T-helper 2 cell treated with Interferon-gamma antibody and Interleukin-4, amounts not matched to agents 100 ng/mL and 5 ng/mL, for 36 hours (primary cell): ENCODE measurements around the gene SRL. TPM values are rescaled to one million over a fixed set of nuclear protein-coding genes. Genes with fewer than 3 reads are reported as not detected.

Experiments
- intact Hi-C: fragments of 100-400 bp; cut with micrococcal nuclease; formaldehyde crosslinking; loops from one replicate; pipeline ENCODE4 v1.15.1; 2023
- total RNA-seq: library from RNA; stranded (reverse); gene quantifications from 2 replicates; pipeline ENCODE4 v1.2.3, GENCODE V29; 2022

SRL gene
- total RNA-seq, 1 donor from 2014 or later: not detected

DNA sequence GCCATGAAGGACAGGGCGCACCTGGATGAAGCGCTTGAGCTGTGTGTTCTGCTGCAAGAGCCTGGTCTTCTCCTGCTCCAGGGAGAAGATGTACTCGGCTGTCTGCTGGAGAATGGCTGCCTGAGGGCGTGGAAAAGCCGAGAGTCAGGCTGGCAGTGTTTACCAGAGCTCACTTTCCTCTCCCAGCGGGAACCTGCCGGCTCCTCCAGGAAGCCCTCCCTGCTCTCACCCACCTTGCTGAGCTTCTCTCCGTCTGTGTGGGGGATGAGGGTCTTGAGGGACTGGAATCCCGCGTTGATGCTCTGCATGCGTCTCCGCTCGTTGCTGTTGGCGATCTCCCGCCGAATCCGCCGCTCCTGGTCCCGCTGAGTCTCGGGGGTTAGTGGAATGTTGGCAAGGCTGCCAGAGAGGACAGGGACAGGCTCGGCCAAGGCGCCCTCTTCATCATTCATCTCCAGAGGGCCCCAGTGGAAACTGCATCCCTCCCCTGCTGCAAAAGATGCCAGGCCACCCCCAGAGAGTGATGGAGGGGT is 20.5 kb upstream of the SRL start:
- intact Hi-C loops: no loop called here

GRCh38 chr16:4261557-4262172 is 19.8 kb upstream of the SRL start:
- intact Hi-C loops: no loop called here

DNA sequence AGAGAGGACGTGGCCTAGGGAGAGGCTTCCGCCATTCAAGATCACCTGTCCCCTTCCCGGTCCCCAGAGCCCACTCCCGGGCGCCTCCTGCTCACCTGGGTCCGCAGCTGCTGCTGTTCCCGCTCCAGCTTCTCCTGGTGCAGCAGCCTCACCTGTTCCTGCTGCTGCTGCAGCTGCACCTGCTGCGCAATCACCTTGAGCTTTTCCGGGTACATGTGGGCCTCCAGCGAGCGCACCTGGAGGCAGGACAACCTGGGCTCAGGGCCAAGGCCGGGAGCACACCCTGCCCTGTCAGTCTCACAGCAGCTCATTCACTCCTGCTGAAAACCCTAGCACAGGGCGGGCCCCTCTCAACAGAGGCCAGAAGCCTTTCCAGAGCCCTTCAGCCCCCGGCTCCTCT is 18.5 kb upstream of the SRL start:
- intact Hi-C loops: no loop called here

DNA sequence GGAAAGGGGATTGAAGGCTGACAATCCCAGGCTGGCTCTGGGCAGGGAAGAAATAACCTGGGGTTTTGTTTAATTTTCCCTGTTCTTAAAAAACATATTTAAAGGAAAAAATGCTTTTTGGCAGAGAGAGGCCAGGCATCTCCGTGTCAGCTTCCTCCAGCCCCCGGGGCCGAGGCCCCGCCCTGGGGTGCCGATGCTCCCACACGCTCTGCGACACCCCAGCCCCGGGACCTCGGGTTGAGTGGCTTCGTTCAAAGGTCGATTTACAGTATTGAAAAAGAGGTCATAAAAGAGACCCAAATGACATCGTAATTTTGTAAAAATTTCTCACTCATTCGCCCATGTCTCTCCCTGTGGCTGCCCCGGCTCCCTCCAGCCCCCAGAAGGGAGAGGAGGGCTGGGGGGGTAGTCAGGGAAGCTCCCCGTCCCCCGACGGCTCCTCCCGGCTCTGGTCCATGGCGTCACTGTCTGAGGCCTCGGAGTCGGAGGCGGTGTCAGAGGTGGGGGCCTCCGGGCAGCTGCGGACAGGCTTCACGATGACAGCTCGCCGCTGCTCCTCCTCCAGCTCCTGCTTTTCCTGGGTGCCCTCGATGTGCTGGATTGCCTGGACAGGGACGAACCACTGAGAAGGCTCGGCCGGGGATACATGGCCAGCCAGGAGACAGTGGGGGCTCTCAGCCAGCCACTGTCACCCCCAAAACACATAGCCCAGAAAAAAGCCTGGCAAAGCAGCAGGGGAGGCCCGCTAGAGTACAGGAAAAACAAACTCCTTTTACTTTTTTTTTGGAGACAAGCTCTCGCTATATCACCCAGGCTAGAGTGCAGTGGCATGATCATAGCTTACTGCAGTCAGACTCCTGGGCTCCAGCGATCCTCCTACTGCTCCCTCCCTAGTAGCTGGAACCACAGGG is 16.0 kb upstream of the SRL start:
- intact Hi-C loops: no loop called here

DNA sequence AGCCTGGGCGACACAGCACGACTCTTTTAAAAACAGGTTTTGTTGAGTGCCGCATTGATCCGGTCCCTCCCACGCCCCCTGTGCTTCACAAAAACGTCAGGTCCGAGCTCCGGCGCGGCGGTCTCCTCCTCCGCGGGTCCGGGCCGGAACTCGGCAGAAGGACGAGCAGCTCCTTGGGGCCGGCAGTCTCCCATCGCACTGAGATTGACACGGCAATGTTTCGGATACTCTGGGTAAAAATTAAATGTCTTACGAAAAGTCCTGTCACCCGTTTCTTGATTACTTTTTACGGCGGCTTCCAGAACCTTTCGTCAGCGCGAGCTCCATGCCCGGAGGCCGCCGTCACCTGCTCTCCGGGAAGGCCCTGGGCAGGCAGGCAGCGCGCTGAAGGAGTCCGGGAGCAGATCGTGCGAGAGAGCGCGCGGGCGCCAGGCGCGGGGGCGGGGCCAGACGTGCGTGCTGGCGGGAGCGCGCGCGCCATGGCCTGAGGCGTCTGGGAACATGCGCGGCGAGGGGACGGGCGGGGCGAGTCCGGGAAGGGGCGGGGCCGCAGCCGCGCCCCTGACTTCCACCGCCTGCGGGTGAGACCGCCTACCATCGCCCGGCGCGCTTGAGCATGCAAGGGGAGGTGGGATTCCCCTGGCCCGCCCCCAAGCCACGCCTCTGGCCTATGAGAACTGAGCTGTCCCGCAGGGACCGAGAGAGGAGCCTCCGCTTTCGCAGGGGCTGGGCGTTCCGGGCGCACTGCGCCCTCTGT is 11.7 kb upstream of the SRL start:
- intact Hi-C loops: loop anchor here (1.0 to 5.0 kb wide), 5 partner anchors 18 to 1231 kb away; partner anchors contain the start of genes ADCY9, CREBBP, HCFC1R1 and THOC6

GRCh38 chr16:4253012-4253393 is 11.1 kb upstream of the SRL start:
- intact Hi-C loops: loop anchor here (1.0 to 5.0 kb wide), 2 partner anchors 373 to 1231 kb away; partner anchors contain the start of genes CREBBP, HCFC1R1, THOC6 and TNFRSF12A

DNA sequence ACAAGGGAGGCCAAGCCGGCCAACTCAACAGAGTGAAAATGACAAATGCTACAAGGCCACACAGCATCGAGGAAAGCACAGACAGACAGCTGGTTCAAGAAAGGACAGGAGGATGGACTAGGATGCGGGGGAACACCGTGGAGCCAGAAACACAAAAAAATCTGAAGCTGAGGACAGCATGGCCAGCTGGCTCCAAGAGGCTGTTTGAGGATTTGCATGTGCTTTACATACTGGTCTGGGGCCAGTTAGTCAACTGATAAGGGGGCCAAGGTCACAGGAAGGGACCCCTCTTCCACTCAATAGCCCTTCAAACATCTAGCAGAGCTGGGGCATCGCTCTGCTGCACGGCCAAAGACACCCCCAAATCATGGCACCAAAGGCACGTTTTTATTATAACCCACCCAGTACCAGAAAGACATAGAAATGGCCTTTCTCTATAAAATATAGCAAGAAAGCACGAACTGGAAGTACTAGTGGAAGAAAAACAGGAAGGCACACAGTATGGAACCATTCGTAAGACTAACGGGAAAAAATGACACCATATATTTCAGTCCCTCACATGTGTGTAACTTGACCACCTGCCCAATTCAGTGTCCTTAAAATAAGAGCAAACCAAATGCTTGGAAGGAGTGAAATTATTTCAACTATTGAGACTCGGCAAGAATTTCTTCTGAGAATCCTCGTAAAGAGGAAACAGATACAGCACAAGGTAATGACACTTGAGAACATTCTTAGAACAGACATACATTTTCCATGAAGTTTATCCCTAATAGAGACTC is 7.8 kb upstream of the SRL start:
- intact Hi-C loops: loop anchor here (5.0 kb wide), 1 partner anchor 1227 kb away; the partner anchor contains the start of genes HCFC1R1, THOC6 and TNFRSF12A

GRCh38 chr16:4247460-4247784 is 5.5 kb upstream of the SRL start:
- intact Hi-C loops: no loop called here

DNA sequence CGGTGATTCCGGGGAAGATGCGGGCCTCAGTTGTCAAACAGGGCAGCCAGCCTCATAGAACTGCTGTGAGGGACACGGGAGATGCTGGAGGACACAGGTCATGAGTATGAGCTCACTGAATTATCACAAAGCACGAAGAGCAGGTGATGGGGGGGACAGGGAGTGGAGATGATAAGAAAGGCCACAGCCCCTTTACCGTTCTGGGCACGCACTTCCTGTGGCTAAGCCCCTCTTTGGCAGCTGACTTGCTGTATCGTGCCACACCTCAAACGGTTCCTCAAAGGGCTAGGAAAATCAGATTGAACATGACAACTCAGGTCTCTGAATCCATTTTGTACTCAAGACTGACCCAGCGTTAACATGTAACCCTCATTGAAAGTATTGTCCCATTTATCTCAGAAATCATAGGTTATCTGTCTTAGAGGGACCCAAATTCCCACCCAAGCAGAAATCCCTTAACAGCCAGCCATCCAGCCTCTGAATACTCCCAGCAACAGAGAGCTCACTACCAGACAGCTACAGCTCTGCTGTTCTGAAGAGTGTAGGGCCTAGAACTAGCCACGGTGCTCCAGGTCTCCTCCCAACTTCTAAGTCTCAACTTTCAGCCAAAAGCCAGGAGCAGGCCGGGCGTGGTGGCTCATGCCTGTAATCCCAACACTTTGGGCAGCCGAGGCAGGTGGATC is 5.0 kb upstream of the SRL start:
- intact Hi-C loops: no loop called here

DNA sequence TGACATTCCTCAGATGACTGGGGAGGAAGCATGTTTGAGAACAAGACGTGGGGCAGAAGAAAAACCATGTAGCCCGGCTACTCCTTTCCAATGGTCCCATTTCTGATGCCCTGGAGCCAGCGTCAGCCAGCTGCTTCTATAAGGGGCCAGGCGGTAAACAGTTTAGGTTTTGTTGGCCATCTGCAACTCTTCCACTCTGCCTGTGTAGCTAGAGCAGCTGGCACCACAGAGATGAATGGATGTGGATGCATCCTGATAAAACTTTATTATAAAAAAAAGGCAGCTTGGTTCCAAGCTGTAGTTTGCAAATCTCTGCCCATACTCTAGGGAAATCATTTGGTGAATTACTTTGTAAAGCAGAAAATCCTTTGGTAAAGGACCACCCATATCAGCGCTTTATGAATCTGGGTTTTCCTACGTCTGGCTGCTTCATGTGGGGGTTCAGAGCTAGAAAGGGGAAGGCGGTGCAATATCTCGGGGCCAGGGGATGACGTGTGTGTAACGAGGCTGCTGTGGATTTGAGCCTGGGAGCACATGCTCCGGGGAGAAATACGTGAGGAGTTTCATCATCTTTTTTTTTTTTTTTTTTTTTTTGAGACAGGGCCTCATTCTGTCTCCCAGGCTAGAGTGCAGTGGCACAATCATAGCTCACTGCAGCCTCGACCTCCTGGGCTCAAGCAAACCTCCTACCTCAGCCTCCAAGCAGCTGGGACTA is 3.4 kb upstream of the SRL start:
- intact Hi-C loops: no loop called here

DNA sequence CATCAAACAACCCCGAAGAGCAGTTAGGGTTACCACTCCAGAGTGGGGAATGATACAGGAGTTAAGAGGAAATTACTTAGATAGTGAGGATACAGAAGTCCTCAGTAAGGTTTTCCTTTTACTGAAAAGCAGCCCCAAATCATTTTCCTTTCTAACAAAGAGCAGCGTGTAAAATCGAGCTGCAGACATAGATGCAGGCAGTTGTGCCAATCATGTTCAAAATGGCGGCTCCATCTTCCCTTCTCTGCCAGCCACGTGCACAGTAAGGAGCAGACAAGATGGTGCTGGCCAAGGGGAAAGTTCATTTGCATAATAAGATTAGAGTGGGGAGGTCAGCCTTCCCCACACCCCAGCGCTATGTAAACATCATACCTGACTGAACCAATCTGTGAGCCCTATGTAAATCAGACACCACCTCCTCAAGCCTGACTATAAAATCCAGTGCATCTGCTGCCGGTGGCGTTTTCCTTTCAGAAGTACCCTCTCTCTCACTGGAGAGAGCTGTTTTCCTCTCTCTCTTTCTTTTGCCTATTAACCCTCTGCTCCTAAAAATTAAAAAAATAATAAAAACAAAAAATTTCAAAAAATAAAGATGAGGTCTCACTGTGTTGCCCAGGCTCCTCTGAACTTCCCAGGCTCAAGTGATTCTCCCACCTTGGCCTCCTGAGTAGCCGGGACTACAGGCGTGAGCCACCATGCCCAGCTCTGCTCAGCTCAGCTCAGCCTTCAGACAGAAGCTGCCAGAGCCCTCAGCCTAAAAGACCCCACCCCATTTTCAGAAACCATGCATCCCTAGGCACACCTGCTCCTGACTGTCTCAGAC is 2.6 kb upstream of the SRL start:
- intact Hi-C loops: no loop called here

DNA sequence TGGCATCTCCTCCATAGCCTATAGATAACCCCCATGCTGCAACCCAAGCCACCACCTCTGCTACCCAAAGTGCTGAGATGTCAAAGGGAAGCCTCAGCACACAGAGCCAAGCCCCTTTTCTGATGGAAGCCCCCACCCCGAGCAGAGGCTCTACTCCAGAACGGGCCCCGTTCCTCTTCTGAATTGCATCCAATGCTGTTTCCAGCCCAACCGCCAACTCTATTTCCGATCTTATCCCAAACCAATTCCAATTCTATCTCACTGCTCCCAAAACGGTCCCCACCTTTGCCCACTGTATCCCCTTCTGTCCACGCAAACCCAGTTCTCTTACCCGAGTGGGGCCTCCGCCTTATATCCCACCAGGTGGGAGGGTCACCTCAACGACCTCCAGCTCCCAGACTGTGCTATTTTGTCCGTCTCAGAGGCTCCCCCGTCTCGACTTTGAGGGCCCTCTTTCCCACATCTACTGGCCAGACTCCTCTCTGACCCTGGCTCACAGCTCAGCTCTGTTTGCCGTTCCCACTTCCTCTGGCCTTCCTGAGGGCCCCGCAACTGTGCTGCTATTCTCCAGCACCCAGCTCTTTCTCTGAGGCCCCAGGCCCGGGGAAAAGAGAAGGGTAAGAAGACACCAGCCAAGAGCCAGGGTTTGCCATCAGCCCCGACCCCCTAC is 487 bp downstream of the SRL start:
- intact Hi-C loops: no loop called here

- intact Hi-C loops: no loop called here
Observed at GRCh38 chr16:4240624-4241023, 1.3 kb downstream of the SRL start.

- intact Hi-C loops: no loop called here
Observed at GRCh38 chr16:4239682-4240175, 2.2 kb downstream of the SRL start.

GRCh38 chr16:4239020-4239419 is 2.9 kb downstream of the SRL start:
- intact Hi-C loops: no loop called here

GRCh38 chr16:4233431-4233830 is 8.4 kb downstream of the SRL start:
- intact Hi-C loops: no loop called here

DNA sequence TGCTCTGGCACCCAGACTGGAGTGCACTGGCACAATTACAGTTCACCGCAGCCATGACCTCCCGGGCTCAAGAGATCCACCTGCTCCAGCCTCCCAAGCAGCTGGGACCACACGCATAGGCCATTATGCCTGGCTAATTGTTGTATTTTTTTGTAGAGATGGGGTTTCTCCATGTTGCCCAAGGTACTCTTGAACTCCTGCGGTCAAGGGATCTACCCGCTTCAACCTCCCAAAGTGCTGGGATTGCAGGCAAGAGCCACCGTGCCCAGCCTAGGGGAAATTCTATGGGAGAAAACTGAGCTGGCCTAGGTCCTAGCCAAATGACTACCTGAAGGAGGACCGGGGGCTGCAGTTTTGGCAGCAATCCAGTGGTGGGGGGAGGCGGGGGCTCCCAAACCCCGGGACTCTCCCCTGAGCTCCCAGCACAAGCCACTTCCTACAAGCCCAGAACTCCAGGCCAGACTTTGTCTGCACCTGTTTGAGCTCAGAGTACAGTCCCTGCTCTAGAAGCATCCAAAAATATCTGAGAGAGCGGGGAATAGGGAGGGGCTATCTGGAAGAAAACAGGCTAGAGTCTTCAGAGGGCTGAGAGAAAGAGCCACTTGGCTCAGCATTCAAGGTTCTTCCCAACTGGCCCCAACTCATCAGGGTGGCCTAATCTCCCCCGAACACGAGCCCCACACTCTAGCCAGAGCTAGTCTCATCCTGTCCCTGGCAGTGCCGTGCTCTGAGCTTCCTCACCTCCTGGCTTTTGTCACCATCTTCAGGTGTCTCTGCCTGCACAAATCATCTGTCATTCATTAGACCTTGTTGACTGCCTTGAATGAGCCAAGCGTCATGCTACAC is 9.1 kb downstream of the SRL start:
- intact Hi-C loops: no loop called here
